Activated T-cell treated with anti-CD3 and anti-CD28 coated beads for 4 hours (primary cell): Measurements from ENCODE around the gene GUCA1C.

ENCODE experiments used
- DNase-seq: peaks from one replicate; pipeline ENCODE4 v3.0.0-alpha.2; 2020

The GUCA1C gene

GRCh38 chr3:108907194-108907593 lies 46.5 kb downstream of the GUCA1C start:
- DNase-seq: no peak

DNA sequence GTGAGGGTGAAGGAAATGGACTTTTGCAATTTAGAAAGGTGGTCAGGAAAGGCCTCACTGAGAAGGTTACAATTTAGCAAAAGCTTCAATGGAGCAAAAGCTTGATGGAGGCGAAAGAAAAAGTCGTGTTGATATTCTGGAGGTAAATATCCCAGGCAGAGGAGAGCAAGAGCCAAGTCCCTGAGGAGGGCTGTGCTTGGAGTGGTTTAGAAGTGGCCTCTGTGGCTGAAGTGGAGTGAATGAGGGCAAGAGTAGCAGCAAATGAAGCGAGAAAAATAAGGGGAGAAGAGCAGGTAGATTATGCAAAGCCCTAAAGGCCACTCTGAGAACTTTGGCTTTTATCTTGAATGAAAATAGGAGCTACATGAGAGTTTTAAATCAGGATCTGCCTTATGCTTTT lies 54.1 kb downstream of the GUCA1C start:
- DNase-seq: no peak

- DNase-seq: no peak
Observed at GRCh38 chr3:108897883-108898282, 55.8 kb downstream of the GUCA1C start.

GRCh38 chr3:108894981-108895380 lies 58.7 kb downstream of the GUCA1C start:
- DNase-seq: no peak

DNA sequence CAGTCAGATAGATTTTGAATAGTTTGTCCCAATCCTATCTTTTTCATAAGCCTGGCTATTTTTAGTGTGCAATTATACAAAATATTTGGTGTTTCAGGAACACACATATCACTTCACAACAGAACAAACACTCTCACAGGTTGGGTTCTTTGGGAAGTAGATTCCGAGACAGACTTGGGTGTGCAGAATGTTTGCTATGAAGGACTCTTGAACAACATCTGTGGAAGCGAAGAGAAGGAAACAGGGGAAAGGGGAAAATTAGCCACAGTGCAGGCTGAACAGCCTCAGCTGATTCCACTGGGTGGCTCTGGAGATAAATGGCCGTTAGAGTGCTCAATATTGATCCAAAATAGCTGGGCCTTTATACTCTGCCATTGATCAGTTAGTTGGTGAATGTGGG lies 61.8 kb downstream of the GUCA1C start:
- no peak for DNase-seq

DNA sequence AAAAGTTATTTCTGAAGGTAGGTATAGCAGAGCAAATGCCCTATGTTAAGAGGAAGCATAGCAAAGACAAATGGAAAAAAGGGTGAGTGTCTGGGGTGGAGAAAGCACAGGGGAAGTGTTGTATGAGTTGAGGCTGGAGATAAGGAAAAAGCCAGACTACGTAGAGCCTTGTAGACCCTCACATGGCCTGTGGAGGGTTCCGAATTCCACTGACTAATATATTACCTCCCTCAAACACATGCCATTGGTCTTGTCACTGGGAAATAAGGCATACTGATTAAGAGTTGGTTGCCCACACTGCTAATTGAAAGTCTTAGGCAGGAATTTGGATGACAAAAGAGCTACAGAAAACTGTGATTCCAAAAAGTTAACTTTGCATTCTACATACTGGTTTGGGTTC lies 65.9 kb downstream of the GUCA1C start:
- no peak for DNase-seq

DNA sequence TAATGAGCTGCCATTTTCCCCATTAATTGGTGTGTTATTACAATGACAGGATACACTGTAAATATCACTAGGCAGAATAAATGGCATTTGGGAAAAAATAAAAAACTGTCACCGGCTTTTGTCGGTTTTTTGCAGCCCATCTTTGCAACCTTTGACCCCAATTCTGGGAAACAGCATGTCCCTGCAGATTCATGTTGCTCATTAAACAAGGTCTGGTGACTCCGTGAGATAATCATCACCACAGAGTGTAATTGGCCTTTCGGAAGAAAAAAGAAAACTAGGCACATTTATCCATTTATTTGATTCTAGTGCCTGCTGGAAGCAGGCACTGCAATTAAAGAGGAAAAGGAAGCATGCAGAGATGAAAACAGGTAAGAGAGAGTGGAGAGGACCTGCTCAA lies 66.6 kb downstream of the GUCA1C start:
- no peak for DNase-seq

- no peak for DNase-seq
Observed at GRCh38 chr3:108883373-108883772, 70.3 kb downstream of the GUCA1C start.

DNA sequence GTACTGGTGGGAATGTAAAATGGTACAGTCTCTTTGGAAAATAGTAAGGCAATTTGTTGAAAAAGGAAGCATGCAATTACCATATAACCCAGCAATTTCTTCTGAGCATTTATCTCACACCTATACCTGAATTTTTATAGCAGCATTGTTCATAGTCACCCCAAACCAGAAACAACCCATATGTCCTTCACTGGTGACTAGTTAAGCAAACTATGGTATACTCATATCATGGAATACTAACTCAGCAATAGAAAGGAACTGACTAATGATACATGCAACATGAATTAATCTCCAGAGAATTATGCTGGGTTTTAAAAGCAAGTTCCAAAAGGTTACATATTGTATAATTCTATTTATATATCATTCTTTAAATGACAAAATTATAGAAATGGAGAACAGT lies 70.9 kb downstream of the GUCA1C start:
- DNase-seq: no peak

- no peak for DNase-seq
Observed at GRCh38 chr3:108879915-108880314, 73.8 kb downstream of the GUCA1C start.

DNA sequence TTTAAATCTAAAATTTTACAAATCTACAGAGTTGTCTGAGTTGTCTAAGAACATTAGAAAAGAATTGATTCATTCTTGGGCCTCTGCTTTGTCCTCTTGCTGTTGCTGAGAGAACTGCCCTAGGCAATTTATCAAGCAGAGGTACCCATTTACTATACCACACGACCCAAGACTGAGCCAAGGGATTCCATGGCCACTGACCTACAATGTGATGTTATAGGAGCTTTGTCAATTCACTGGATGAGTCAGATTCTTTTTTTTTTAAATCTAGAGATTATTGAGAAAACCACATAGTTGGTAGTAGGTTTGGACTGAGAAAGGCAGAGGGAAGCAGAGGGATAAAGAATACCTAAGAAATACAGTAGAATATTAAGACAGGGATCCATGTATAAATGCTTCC lies 75.8 kb downstream of the GUCA1C start:
- DNase-seq: no peak

- DNase-seq: no peak
Observed at GRCh38 chr3:108863799-108864135, 89.9 kb downstream of the GUCA1C start.

GRCh38 chr3:108862865-108863798 lies 90.5 kb downstream of the GUCA1C start:
- no peak for DNase-seq

DNA sequence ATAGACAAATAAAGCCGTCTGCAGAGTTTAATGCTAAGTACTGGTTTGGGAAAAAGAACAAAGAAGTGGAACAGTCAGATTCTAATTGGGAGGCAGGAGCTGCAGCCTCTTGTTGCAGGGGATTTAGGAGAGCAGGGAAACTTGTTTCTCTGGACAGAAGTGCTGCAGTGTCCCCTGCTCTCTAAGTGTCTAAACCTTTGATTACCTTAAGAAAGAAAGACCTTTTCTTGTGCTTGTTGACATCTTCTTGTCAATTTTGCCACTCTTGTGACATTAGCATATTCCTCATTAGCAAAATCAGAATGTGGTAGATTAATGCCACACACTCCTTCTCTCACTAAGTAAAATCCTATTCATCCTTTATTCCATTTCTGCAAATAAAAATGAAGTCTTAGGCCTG lies 92.3 kb downstream of the GUCA1C start:
- DNase-seq: no peak
